ENCODE measurements around the gene CLMP.
A peak's percentile ranks its signal among the peaks of the same experiment; 100 is the strongest.
"Not testable (repeated sequence)": the region's sequence is repeated elsewhere in the genome, so short reads cannot be mapped to it uniquely, and the experiment has no call there.

The CLMP gene

GRCh38 chr11:123168955-123169484 lies 26.0 kb downstream of the CLMP start:
- DNase-seq (ENCODE audit: low spot score): no peak

- DNase-seq (ENCODE audit: low spot score): no peak
Observed at GRCh38 chr11:123168241-123168640, 26.8 kb downstream of the CLMP start.

GRCh38 chr11:123166071-123166559 lies 28.9 kb downstream of the CLMP start:
- DNase-seq (ENCODE audit: low spot score): peak; percentile 17

- no peak for DNase-seq (ENCODE audit: low spot score)
Observed at GRCh38 chr11:123164732-123165450, 30.2 kb downstream of the CLMP start.

GRCh38 chr11:123163621-123164020 lies 31.4 kb downstream of the CLMP start:
- no peak for DNase-seq (ENCODE audit: low spot score)

- no peak for DNase-seq (ENCODE audit: low spot score)
Observed at GRCh38 chr11:123161376-123162030, 33.5 kb downstream of the CLMP start.

- DNase-seq (ENCODE audit: low spot score): no peak
Observed at GRCh38 chr11:123159183-123159857, 35.7 kb downstream of the CLMP start.

- DNase-seq (ENCODE audit: low spot score): no peak
Observed at GRCh38 chr11:123158033-123159003, 36.7 kb downstream of the CLMP start.

- DNase-seq (ENCODE audit: low spot score): no peak
Observed at GRCh38 chr11:123152951-123153350, 42.1 kb downstream of the CLMP start.

GRCh38 chr11:123152346-123152745 lies 42.7 kb downstream of the CLMP start:
- not testable (repeated sequence) for DNase-seq (ENCODE audit: low spot score)

GRCh38 chr11:123151796-123152195 lies 43.3 kb downstream of the CLMP start:
- no peak for DNase-seq (ENCODE audit: low spot score)

- no peak for DNase-seq (ENCODE audit: low spot score)
Observed at GRCh38 chr11:123151366-123151765, 43.7 kb downstream of the CLMP start.

- no peak for DNase-seq (ENCODE audit: low spot score)
Observed at GRCh38 chr11:123150882-123151281, 44.2 kb downstream of the CLMP start.

GRCh38 chr11:123148965-123149364 lies 46.1 kb downstream of the CLMP start:
- DNase-seq (ENCODE audit: low spot score): no peak

GRCh38 chr11:123145661-123146060 lies 49.4 kb downstream of the CLMP start:
- no peak for DNase-seq (ENCODE audit: low spot score)

- peak; percentile 84 for DNase-seq (ENCODE audit: low spot score)
Observed at GRCh38 chr11:123145220-123145619, 49.8 kb downstream of the CLMP start.

GRCh38 chr11:123144707-123145106 lies 50.3 kb downstream of the CLMP start:
- no peak for DNase-seq (ENCODE audit: low spot score)

GRCh38 chr11:123143921-123144320 lies 51.1 kb downstream of the CLMP start:
- no peak for DNase-seq (ENCODE audit: low spot score)

GRCh38 chr11:123143476-123143875 lies 51.6 kb downstream of the CLMP start:
- no peak for DNase-seq (ENCODE audit: low spot score)

GRCh38 chr11:123139206-123139605 lies 55.8 kb downstream of the CLMP start:
- DNase-seq (ENCODE audit: low spot score): no peak

GRCh38 chr11:123137431-123138224 lies 57.4 kb downstream of the CLMP start:
- DNase-seq (ENCODE audit: low spot score): no peak
